EH (cell line): ENCODE results near the gene EPHA6.

ENCODE experiments used
- DNase-seq: peaks from one replicate; pipeline ENCODE4 v3.0.0-alpha.2; 2015; ENCODE audit warnings: low read depth

EPHA6 gene

GRCh38 chr3:97646932-97647331 is 832.5 kb downstream of the EPHA6 start:
- DNase-seq, result no peak

GRCh38 chr3:97647441-97647982 is 833.1 kb downstream of the EPHA6 start:
- no peak for DNase-seq

DNA sequence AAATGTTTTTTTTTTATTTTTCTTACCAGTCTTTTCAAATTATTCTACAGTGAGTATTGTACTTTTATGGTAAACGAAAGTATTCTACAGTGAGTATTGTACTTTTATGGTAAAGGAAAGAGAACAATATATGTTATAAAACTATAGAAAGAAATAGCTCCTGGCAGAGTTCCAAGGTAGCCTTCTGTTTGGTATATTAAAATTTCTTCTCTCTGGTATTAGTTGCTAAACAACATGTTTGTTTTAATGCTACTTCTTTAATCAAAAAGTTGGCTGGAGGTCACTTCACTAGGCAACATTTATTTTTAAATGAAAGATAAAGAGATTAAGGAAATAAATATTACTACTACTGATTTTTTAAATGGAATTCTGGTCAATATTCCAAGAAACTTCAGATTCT is 841.6 kb downstream of the EPHA6 start:
- DNase-seq, result no peak

- no peak for DNase-seq
Measured at GRCh38 chr3:97656638-97657037, 842.2 kb downstream of the EPHA6 start.

DNA sequence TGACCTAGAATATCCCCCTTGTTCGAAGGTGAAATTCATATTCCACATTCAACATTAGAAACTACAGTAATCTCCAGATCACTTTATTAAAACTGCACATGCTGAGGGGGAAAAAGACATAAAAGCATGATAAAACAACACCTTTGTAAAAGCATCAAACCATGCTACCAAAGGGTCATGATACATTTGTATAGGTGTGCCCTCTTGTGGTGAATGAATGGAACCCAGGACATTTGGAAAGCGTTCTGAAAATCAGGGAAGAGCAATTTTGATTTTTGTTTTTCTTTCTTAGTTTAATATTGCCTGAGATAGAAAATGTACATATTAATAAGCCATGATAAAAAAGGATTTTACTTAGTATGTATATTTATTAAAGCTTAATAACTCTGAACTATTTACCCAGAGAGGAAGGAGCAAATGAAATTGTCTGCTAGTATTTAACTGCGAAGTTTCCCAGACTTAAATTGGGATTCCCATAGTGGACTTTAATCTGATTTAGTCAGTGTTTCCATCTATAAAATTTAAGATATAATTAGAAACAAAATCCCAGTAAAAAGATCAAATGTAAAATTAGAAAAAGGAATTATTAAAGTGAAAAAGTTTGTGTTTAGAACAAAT is 844.4 kb downstream of the EPHA6 start:
- DNase-seq, result peak; percentile 5

- no peak for DNase-seq
Measured at GRCh38 chr3:97662264-97662663, 847.9 kb downstream of the EPHA6 start.

GRCh38 chr3:97662762-97663161 is 848.4 kb downstream of the EPHA6 start:
- no peak for DNase-seq

- DNase-seq, result no peak
Measured at GRCh38 chr3:97665896-97666295, 851.5 kb downstream of the EPHA6 start.

DNA sequence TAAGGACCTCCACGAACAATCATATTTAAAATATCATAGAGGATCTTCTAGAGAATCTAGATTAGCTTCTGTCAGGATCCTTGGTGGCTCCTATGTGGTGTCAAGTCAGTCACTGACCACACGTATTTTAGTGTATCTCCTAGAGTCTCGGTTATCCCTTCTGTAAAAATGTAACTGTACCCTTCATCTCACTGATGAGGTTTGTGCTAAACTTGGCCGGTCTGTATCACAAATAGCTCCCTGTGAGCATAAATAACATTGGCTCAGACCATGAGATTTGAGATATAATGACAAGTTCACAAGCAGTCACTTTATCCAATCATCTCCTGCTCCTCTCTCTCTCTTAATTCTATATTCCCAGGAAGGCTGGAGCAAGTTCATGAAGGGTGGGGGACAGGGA is 856.6 kb downstream of the EPHA6 start:
- DNase-seq, result no peak

GRCh38 chr3:97673357-97673997 is 859.1 kb downstream of the EPHA6 start:
- no peak for DNase-seq

GRCh38 chr3:97674461-97674860 is 860.1 kb downstream of the EPHA6 start:
- no peak for DNase-seq

DNA sequence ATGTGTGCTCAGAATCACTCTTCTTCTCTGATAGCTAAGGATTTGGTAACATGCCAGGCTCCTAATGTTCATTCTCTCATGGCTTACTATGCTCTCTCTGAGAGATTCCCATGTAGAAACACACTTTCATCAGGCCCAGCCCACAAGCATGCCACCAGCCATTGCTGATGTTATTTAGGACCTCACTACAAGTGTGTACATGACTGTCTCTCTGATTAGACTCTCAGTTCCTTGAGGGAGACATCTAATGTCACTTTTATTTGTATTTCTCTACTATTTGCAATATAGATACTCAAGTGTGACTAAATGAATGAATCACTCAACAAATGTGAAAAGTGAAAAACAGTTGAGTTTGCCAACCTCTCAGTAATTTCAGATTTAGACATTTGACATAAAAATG is 865.8 kb downstream of the EPHA6 start:
- no peak for DNase-seq

DNA sequence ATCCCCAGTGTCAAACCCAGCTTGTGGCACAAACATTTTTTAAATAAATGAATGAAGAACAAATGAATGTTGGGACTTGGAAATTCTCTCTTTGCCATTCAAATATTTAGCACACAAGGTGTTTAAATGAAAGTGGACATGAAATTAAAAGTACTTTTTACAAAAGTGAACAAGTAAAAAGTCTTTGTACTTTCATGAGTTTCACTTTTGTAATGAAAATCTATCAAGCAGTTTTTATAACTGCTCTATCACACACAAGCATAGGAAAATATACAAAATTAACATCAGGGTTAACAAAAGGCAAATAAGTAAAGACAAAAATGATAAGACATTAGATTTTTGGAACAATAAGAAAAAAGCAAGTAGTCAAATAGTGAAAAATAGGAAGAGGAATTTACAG is 866.3 kb downstream of the EPHA6 start:
- DNase-seq, result no peak

GRCh38 chr3:97684490-97684889 is 870.1 kb downstream of the EPHA6 start:
- no peak for DNase-seq

- DNase-seq, result no peak
Measured at GRCh38 chr3:97686258-97686657, 871.9 kb downstream of the EPHA6 start.

GRCh38 chr3:97687734-97688133 is 873.3 kb downstream of the EPHA6 start:
- DNase-seq, result no peak

GRCh38 chr3:97689111-97689510 is 874.7 kb downstream of the EPHA6 start:
- no peak for DNase-seq

- DNase-seq, result no peak
Measured at GRCh38 chr3:97689962-97690361, 875.6 kb downstream of the EPHA6 start.

DNA sequence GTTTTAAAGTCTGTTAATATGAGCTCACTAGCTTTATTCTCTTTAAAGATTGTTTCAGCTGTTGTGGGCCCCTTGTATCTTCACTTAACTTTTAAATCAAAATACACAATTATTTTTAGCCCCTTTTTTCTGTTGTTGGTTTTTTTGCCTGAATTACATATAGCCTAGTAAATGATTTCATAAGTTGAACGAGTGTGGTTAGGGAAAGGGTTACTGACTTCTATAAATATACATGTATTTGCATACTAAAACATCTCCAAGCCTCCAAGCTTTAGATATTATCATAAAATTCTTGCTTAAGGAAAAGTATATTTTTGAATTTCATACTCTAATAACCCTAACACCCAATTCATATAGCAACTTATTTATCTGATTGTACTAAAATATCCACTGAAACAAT is 877.0 kb downstream of the EPHA6 start:
- no peak for DNase-seq

DNA sequence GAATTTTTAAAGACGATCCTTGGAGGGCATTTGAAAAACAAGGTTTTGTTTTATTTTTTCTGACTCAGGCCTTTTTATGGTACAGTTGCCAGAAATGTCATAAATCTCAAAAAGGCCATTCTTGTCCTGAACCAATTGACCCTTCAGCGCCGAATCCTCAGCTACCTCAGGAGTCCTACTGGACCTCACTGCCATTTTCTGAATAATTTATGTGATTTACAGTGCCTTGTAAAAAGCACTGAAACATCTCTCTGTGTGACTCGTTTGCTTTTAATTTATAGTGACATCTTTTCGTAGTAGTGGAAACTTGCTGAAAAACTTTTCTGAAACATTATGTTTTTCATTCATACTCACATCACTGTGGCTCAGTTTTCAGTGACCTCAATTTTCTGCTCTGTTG is 878.0 kb downstream of the EPHA6 start:
- DNase-seq, result no peak

DNA sequence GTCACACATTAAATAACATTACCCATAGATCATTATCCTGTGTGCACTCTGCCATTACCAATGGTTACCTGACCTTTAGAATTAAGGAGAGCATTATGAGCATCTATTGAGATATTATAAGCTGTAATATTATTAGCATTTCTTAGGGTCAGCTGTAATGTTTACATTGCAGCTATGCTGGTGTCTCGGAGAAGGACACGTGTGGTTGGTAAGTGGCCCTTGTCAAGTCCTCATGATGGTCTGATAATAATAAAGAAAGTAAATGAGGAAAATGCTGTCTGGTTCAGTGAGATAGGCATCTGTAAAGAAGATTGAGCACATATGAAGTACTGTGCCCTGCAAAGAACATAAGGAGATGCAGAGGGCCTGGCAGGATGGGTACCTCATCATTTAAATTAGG is 878.4 kb downstream of the EPHA6 start:
- no peak for DNase-seq

GRCh38 chr3:97694876-97695275 is 880.5 kb downstream of the EPHA6 start:
- DNase-seq, result no peak

GRCh38 chr3:97698691-97699090 is 884.3 kb downstream of the EPHA6 start:
- DNase-seq, result no peak

DNA sequence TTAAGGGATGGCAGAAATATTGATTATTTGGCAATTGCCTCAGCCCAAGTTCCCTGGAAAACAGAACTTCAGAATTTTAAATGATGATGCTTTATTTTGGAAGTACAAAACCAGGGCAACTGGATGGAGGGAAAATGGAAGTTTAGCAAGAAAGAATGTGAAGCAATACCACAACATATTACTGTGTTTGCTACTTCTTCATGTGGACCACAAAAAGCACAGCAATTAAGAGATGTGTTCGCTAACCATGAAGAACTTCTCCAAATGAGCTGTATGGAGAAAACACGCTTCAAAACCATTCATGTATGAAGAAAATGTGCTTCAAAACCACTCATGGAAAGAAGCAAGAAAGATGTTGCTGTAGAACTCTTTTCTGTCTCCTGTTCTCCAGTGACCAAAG is 885.5 kb downstream of the EPHA6 start:
- no peak for DNase-seq
